NCI-H2171 (cell line): ENCODE results near the gene SHPK.
A peak's percentile ranks its signal among the peaks of the same experiment; 100 is the strongest.

Experiments
- DNase-seq: peaks from one replicate; lab custom pipeline; 2025; lab: John Stamatoyannopoulos, UW

Gene SHPK

GRCh38 chr17:3627769-3628167 is 8.3 kb downstream of the SHPK start:
- DNase-seq = no peak

GRCh38 chr17:3626831-3627768 is 8.9 kb downstream of the SHPK start:
- peak; percentile 36 for DNase-seq

- DNase-seq = no peak
Measured at GRCh38 chr17:3622977-3623594, 13.0 kb downstream of the SHPK start.

- no peak for DNase-seq
Measured at GRCh38 chr17:3621146-3621720, 14.8 kb downstream of the SHPK start.

- no peak for DNase-seq
Measured at GRCh38 chr17:3615160-3615870, 20.7 kb downstream of the SHPK start.

GRCh38 chr17:3613124-3613523 is 22.9 kb downstream of the SHPK start:
- DNase-seq = no peak

GRCh38 chr17:3610523-3610922 is 25.5 kb downstream of the SHPK start:
- no peak for DNase-seq

GRCh38 chr17:3609689-3610088 is 26.4 kb downstream of the SHPK start:
- no peak for DNase-seq

GRCh38 chr17:3603870-3604259 is 32.2 kb downstream of the SHPK start:
- DNase-seq = no peak

GRCh38 chr17:3603119-3603869 is 32.8 kb downstream of the SHPK start:
- no peak for DNase-seq

- no peak for DNase-seq
Measured at GRCh38 chr17:3602499-3602898, 33.6 kb downstream of the SHPK start.

GRCh38 chr17:3600529-3601205 is 35.4 kb downstream of the SHPK start:
- no peak for DNase-seq

GRCh38 chr17:3598078-3598477 is 38.0 kb downstream of the SHPK start:
- no peak for DNase-seq

- no peak for DNase-seq
Measured at GRCh38 chr17:3596804-3597464, 39.1 kb downstream of the SHPK start.

GRCh38 chr17:3594976-3595375 is 41.1 kb downstream of the SHPK start:
- no peak for DNase-seq

- DNase-seq = no peak
Measured at GRCh38 chr17:3594051-3594800, 41.8 kb downstream of the SHPK start.

GRCh38 chr17:3593384-3593783 is 42.7 kb downstream of the SHPK start:
- DNase-seq = no peak

GRCh38 chr17:3592216-3592860 is 43.7 kb downstream of the SHPK start:
- DNase-seq = no peak

GRCh38 chr17:3590768-3591167 is 45.3 kb downstream of the SHPK start:
- DNase-seq = no peak
